ENCODE measurements around the gene NAALADL2.

- TF ChIP-seq, protein P1, sequence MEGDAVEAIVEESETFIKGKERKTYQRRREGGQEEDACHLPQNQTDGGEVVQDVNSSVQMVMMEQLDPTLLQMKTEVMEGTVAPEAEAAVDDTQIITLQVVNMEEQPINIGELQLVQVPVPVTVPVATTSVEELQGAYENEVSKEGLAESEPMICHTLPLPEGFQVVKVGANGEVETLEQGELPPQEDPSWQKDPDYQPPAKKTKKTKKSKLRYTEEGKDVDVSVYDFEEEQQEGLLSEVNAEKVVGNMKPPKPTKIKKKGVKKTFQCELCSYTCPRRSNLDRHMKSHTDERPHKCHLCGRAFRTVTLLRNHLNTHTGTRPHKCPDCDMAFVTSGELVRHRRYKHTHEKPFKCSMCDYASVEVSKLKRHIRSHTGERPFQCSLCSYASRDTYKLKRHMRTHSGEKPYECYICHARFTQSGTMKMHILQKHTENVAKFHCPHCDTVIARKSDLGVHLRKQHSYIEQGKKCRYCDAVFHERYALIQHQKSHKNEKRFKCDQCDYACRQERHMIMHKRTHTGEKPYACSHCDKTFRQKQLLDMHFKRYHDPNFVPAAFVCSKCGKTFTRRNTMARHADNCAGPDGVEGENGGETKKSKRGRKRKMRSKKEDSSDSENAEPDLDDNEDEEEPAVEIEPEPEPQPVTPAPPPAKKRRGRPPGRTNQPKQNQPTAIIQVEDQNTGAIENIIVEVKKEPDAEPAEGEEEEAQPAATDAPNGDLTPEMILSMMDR (IDR thresholded peaks at IDR 0.05), result no peak
- TF ChIP-seq EP300 (IDR thresholded peaks at IDR 0.05), result no peak
- TF ChIP-seq POLR2A (IDR thresholded peaks at IDR 0.05), result no peak
These were observed 572.0 kb downstream of the NAALADL2 start for GRCh38 chr3:175430983-175431773.
